Ascending aorta (tissue), 2 donors: Measurements from ENCODE around the gene TMEM151A. TPM values are rescaled to one million over a fixed set of nuclear protein-coding genes. Genes with fewer than 3 reads are reported as not detected.

Experiments
- DNase-seq, 2 donors: peaks; one replicate each; pipeline ENCODE4 v3.0.0-alpha.2; 2019; ENCODE audit warnings: low spot score in 2 of 2
- H3K27ac ChIP-seq, 2 donors: fragments of 200-600 bp; sonication (generic); one replicate each; pipeline ENCODE4 v1.5.1; 2016 to 2017; ENCODE audit warnings: mild to moderate bottlenecking in 1 of 2
- H3K27me3 ChIP-seq: fragments of 200-600 bp; sonication (generic); one replicate; pipeline ENCODE4 v1.5.1; 2017
- H3K36me3 ChIP-seq, 2 donors: fragments of 200-600 bp; sonication (generic); one replicate each; pipeline ENCODE4 v1.5.1; 2016
- H3K4me1 ChIP-seq, 2 donors: fragments of 200-600 bp; sonication (generic); one replicate each; pipeline ENCODE4 v1.5.1; 2016 to 2017; ENCODE audit warnings: mild to moderate bottlenecking in 1 of 2
- H3K4me3 ChIP-seq, 2 donors: fragments of 200-600 bp; sonication (generic); one replicate each; pipeline ENCODE4 v1.5.1; 2016 to 2017; ENCODE audit warnings: mild to moderate bottlenecking in 1 of 2
- H3K9me3 ChIP-seq, 2 donors: fragments of 200-600 bp; sonication (generic); one replicate each; pipeline ENCODE4 v1.5.1; 2016
- intact Hi-C: fragments of 100-400 bp; cut with DNase I; formaldehyde crosslinking; loops from one replicate; pipeline ENCODE4 v1.15.1; 2023
- total RNA-seq: library from RNA; depleted of rRNA; stranded (reverse); fragments of >200 nt; gene quantifications from one replicate; pipeline ENCODE4 v1.1.0, GENCODE V29; 2016
- TF ChIP-seq, protein P1 (sequence below), 3 experiments: fragments of 200-600 bp in 2 of 3; fragments of 450-650 bp in 1 of 3; sonication (generic) in 2 of 3; IDR thresholded peaks; one replicate each; pipeline ENCODE4 v1.5.1; 2016 to 2019; ENCODE audit warnings: antibody characterized with exemption in 3 of 3, mild to moderate bottlenecking in 1 of 3, moderate library complexity in 1 of 3

Gene TMEM151A
- total RNA-seq, 1 donor from 2014 or later: 3.6 TPM

DNA sequence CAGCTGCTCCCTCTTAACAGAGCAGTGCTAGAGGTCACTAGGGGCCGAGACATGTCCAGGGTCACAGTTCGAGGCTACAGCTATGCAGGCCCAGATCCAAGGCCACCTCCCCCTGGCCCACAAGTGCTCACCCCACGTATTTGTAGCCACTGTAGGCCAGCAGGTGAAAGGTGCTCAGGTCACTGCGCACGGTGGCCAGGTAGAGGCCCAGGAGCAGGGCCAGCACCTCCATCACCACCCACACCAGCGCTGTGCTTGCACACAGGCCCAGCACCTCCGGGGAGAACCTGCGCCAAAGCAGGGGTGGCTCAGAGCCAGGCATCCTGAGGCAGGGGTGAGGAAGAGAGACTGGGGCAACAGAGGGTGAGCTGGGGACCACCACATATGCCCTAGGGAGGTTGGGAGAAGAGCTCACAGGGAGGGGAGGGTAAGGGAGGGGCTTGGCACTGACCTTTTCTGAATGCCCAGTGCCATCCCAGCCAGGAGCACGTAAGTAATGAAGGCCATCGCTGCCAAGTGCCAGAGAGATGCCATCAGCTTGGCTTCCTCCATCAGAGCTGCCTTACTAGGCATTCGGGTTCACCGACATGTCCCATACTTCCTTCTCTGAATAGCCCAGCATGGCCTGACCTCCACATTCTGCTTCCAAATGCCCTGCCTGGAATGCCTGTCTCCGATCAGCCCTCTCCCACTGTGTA is 6.3 kb upstream of the TMEM151A start:
- Histone ChIP-seq H3K36me3 (peaks cover 0 to 17% of the 10 kb centered on the region in 2 donors), H3K27ac (no peak overlapping the region), H3K27me3 (no peaks in the 10 kb centered on the region), H3K4me3 (no peak overlapping the region), H3K4me1 (peaks cover 5 to 29% of the 10 kb centered on the region in 2 donors), H3K9me3 (no peaks in the 10 kb centered on the region)
- TF ChIP-seq, protein P1, sequence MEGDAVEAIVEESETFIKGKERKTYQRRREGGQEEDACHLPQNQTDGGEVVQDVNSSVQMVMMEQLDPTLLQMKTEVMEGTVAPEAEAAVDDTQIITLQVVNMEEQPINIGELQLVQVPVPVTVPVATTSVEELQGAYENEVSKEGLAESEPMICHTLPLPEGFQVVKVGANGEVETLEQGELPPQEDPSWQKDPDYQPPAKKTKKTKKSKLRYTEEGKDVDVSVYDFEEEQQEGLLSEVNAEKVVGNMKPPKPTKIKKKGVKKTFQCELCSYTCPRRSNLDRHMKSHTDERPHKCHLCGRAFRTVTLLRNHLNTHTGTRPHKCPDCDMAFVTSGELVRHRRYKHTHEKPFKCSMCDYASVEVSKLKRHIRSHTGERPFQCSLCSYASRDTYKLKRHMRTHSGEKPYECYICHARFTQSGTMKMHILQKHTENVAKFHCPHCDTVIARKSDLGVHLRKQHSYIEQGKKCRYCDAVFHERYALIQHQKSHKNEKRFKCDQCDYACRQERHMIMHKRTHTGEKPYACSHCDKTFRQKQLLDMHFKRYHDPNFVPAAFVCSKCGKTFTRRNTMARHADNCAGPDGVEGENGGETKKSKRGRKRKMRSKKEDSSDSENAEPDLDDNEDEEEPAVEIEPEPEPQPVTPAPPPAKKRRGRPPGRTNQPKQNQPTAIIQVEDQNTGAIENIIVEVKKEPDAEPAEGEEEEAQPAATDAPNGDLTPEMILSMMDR (IDR thresholded peaks at IDR 0.05): no peak
- peak in 1 of 2 donors; percentile 62 for DNase-seq
- intact Hi-C loops: no loop called here

DNA sequence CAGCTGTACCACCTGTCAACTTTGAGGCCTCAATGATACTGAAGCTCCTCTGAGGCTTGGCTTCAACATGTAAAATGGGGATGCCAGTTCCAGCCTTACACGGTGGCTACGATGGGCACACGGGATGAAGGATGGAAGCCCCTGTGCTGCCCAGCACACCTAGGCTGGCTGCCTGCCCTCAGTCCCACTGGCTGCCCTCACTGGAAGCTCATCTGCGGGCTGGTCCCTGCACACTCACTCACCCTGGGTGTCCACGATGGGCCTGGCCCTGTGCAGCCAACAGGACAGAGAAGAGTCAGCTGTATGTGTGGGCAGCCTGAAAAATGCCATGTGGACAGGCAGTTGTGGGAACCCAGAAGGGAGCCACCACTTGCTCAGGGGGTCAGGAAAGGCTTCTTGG is 5.0 kb upstream of the TMEM151A start:
- intact Hi-C loops: no loop called here
- no peak for DNase-seq
- Histone ChIP-seq H3K27me3 (no peaks in the 10 kb centered on the region), H3K9me3 (no peaks in the 10 kb centered on the region), H3K36me3 (peaks cover 0 to 17% of the 10 kb centered on the region in 2 donors), H3K4me3 (no peak overlapping the region), H3K4me1 (peaks cover 5 to 29% of the 10 kb centered on the region in 2 donors), H3K27ac (no peak overlapping the region)
- TF ChIP-seq, protein P1 (IDR thresholded peaks at IDR 0.05): no peak

DNA sequence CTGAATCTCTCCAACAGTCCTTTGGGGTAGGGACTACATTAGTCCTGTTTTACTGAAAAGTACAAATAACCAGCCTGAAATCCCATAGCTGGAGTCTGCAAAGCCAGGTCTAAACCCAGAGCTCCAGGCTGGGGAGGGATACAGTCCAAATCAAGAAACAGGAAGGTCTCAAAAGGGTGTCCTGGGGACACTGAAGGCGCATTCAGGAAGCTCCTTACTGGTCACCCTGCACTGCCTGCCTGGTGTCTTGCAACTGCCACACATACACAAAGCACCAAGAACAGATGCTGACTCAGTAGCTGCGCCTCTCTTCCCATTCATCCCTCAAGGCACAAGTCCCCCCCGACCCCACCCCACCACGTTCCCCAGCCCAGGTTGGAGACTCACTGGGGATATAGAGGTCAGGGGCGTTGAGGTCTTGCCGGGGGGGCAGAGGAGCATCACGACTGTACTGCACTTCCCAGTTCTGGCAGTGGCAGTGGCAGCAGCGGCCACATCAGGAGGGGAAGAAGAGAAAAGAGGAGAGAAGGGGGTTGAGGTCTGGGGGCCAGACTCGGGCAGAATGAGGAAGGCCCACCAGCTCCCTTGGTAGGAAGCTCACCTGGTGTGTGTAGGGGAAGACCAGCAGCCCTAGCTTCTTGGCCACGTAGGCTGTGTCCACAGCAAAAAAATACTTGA is 4.3 kb upstream of the TMEM151A start:
- intact Hi-C loops: no loop called here
- TF ChIP-seq, protein P1 (IDR thresholded peaks at IDR 0.05): no peak
- H3K36me3 ChIP-seq: peaks cover 0 to 17% of the 10 kb centered on the region in 2 donors
- no peak for DNase-seq
- no peak overlapping the region for H3K27ac ChIP-seq
- H3K4me1 ChIP-seq: peaks cover 8 to 29% of the 10 kb centered on the region in 2 donors
- H3K9me3 ChIP-seq: no peaks in the 10 kb centered on the region
- peak overlapping the region in 1 of 2 donors; percentile 74 for H3K4me3 ChIP-seq
- H3K27me3 ChIP-seq: peaks cover 5% of the 10 kb centered on the region

DNA sequence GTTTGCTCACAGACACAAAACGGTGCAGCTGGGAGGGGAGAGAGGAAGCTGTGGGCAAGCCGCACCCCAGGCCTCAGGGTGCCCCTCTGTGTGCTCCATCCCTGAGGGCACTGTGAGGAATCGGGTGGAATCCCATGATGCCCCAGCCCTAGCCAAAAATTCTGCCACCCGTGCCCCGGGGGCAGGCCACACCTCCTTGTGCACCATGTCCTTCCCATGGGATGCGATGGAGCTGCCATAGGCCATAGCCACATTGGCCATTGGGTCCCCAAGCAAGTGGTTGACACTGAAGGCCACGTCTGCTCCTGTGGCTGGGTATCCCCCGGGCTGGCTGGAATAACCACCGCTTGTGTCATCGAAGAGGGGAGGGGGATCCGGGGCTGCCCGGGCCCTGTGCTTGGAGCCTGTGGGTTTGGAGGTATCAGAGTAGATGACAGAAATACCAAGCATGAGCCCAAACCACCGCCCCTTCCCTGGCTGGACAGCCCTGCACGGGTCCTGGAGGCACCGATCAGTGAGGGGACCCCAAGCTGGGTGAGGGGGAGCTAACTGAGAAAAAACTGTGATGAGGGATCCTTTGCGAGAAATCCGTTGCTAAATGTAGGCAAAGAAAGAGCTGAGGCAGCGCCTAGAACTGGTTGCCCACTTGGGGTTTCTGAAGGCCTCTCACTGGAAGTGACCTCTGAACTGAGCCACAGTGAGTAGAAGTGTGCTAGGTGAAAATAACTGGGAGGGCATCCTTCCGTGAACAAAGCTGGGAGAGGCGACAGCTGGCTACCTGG is 3.6 kb upstream of the TMEM151A start:
- peaks cover 8 to 22% of the 10 kb centered on the region in 2 donors for H3K4me1 ChIP-seq
- H3K9me3 ChIP-seq: no peaks in the 10 kb centered on the region
- DNase-seq: no peak
- peaks cover 0 to 17% of the 10 kb centered on the region in 2 donors for H3K36me3 ChIP-seq
- TF ChIP-seq, protein P1 (IDR thresholded peaks at IDR 0.05): no peak
- H3K4me3 ChIP-seq: peak overlapping the region; percentile 72 to 74
- peaks cover 8% of the 10 kb centered on the region for H3K27me3 ChIP-seq
- intact Hi-C loops: loop anchor here (2.0 kb wide), 1 partner anchor 133 kb away; the partner anchor contains the start of gene NPAS4
- peak overlapping the region; percentile 94 for H3K27ac ChIP-seq

DNA sequence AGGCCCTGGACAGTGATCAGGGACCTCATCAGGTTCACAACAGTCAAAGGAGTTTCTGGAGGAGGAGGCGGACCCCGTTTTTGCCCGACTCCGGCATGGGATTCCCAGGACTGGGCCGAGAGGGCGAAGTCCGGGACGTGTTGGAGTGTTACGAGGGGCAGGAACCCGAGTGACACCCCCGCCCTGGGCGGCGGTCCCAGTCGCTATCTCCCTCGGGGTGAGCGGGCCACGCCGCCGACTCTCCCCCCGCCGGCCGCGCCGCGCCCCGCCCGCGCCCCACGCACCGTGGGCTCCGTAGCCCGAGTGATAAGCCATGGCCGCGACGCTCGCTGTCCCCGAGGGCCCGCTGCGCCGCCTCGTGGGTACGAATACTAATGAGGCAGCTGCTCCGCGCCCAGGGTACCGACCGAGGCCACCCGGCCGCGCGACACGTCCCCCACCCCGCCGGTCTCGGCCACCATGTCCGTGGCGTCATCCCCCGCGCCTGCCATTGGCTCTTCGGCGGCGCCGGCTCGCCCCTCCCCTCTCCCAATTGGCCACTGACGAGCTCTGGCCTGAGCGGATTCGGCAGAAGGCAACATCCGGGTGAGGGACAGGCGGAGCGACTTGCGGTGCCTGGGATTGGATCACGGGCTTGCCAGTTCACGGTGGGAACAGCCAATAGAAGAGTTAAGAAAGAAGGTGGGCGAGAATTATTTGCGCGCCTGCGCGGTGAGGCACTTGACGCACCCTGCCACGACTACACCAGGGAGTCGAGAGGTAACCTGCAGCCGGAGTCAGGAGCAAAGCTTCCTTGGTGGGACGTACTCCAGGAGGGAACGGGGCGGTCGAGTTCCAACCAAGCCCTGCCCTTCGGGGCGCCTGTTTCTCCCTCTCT is 2.8 kb upstream of the TMEM151A start, which contains the start of gene YIF1A:
TSS of gene YIF1A (minus strand) at position 473 of the 877 bp plus-strand sequence. CDS start at position 315, 158 bp downstream.
- peaks cover 8 to 22% of the 10 kb centered on the region in 2 donors for H3K4me1 ChIP-seq
- H3K27me3 ChIP-seq: peaks cover 8% of the 10 kb centered on the region
- H3K9me3 ChIP-seq: no peaks in the 10 kb centered on the region
- H3K36me3 ChIP-seq: peaks cover 0 to 17% of the 10 kb centered on the region in 2 donors
- TF ChIP-seq, protein P1 (IDR thresholded peaks at IDR 0.05): no peak
- DNase-seq: peak; percentile 98 to 99
- H3K27ac ChIP-seq: peak within 1 kb of the TSS; percentile 94
- intact Hi-C loops: loop anchor here (1.0 to 2.0 kb wide), 3 partner anchors 21 to 132 kb away; partner anchors contain the start of genes NPAS4 and RAB1B
- H3K4me3 ChIP-seq: peak within 1 kb of the TSS; percentile 72 to 74
